Breast epithelium (tissue), 4 donors: Measurements from ENCODE around the gene VEGFA. TPM values are rescaled to one million over a fixed set of nuclear protein-coding genes. Genes with fewer than 3 reads are reported as not detected.

ENCODE experiments used
- DNase-seq, 2 donors: peaks; one replicate each; pipeline ENCODE4 v3.0.0-alpha.2; 2019; ENCODE audit warnings: low spot score in 2 of 2
- H3K27ac ChIP-seq, 2 donors: fragments of 200-600 bp; sonication (generic) in 1 of 2; one replicate each; pipeline ENCODE4 v1.5.1; 2016 to 2019; ENCODE audit warnings: mild to moderate bottlenecking in 1 of 2
- H3K27me3 ChIP-seq, 2 donors: fragments of 200-600 bp; sonication (generic) in 1 of 2; one replicate each; pipeline versions ENCODE4 v1.5.1 to v1.6.0; 2017 to 2019; ENCODE audit warnings: control low read depth in 1 of 2, mild to moderate bottlenecking in 1 of 2
- H3K36me3 ChIP-seq: fragments of 200-600 bp; one replicate; pipeline ENCODE4 v1.5.1; 2019
- H3K4me1 ChIP-seq, 2 donors: fragments of 200-600 bp; sonication (generic); one replicate each; pipeline ENCODE4 v1.5.1; 2016 to 2019; ENCODE audit warnings: control low read depth in 1 of 2
- H3K4me3 ChIP-seq, 3 donors: fragments of 200-600 bp; sonication (generic); 1 replicate in 2 of 3; 2 replicates in 1 of 3; pipeline ENCODE4 v1.5.1; 2016 to 2019; ENCODE audit warnings: mild to moderate bottlenecking in 3 of 3, moderate library complexity in 2 of 3
- H3K9me3 ChIP-seq, 2 donors: fragments of 200-600 bp; sonication (generic) in 1 of 2; one replicate each; pipeline ENCODE4 v1.5.1; 2016 to 2019; ENCODE audit warnings: control low read depth in 1 of 2
- POLR2A ChIP-seq: fragments of 450-650 bp; IDR thresholded peaks from one replicate; pipeline ENCODE4 v1.6.1; 2016; ENCODE audit warnings: antibody characterized with exemption, mild to moderate bottlenecking, moderate library complexity
- POLR2AphosphoS5 ChIP-seq, 3 donors: sonication (generic); formaldehyde crosslinking; IDR thresholded peaks; one replicate each; pipeline ENCODE4 v1.6.1; 2017; ENCODE audit warnings: antibody characterized with exemption in 3 of 3
- intact Hi-C: fragments of 100-400 bp; cut with DNase I; formaldehyde crosslinking; loops from one replicate; pipeline ENCODE4 v1.15.1; 2023; ENCODE audit warnings: low total_unique reads
- total RNA-seq, 3 donors: library from RNA; depleted of rRNA; stranded (reverse); fragments of >200 nt; gene quantifications; one replicate each; pipeline ENCODE4 v1.1.0, GENCODE V29; 2016
- TF ChIP-seq, protein P1 (sequence below), 3 donors: fragments of 450-650 bp; IDR thresholded peaks; one replicate each; pipeline ENCODE4 v1.5.1; 2016 to 2017; ENCODE audit warnings: antibody characterized with exemption in 3 of 3, mild to moderate bottlenecking in 3 of 3, moderate library complexity in 3 of 3

The VEGFA gene
- total RNA-seq, 3 donors from 2014 or later: 123 to 230 (median 132) TPM

DNA sequence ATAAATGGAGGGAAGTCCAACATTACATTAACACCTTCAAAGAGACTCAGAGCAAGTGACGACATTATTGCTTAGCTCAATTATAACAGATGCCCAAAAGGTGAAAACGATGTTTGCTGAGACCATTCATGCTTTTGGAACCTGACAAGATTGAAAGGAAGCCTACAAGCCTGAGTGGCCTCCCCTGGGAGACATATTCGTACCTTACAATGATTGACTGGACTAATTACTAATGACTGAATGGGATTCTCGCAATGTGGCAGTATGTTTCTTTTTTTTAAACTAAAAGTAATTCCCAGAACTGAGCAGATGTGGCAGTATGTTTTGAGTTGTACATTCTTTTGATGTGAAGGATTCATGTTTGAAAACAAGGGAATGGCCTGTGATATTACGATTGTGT is 49.9 kb downstream of the VEGFA start:
- Histone ChIP-seq H3K36me3 (no peaks in the 10 kb centered on the region), H3K27me3 (no peaks in the 10 kb centered on the region), H3K27ac (no peak overlapping the region), H3K4me3 (no peak overlapping the region), H3K4me1 (no peaks in the 10 kb centered on the region), H3K9me3 (no peaks in the 10 kb centered on the region)
- intact Hi-C loops: no loop called here
- no peak for DNase-seq
- TF ChIP-seq, protein P1, sequence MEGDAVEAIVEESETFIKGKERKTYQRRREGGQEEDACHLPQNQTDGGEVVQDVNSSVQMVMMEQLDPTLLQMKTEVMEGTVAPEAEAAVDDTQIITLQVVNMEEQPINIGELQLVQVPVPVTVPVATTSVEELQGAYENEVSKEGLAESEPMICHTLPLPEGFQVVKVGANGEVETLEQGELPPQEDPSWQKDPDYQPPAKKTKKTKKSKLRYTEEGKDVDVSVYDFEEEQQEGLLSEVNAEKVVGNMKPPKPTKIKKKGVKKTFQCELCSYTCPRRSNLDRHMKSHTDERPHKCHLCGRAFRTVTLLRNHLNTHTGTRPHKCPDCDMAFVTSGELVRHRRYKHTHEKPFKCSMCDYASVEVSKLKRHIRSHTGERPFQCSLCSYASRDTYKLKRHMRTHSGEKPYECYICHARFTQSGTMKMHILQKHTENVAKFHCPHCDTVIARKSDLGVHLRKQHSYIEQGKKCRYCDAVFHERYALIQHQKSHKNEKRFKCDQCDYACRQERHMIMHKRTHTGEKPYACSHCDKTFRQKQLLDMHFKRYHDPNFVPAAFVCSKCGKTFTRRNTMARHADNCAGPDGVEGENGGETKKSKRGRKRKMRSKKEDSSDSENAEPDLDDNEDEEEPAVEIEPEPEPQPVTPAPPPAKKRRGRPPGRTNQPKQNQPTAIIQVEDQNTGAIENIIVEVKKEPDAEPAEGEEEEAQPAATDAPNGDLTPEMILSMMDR (IDR thresholded peaks at IDR 0.05): no peak
- TF ChIP-seq POLR2AphosphoS5 (IDR thresholded peaks at IDR 0.05): no peak
- no peak for TF ChIP-seq POLR2A

DNA sequence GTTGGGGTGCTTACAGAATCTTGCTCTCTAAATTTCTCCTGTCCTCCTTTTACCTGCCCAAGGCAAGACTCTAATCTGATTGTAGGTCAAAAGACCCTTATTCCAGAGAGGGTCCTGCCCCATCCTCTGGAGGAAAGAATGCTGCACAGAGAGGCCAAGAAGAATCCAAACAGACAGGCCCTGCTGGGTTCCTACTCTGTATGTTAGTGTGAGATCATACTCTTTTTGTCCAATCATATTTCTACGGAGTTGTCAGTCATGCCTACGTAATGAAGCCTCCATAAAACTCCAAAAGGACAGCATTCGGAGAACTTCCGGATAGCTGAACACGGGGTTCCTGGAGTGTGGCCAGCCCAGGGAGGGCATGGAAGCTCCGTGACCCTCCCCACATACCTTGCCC is 50.5 kb downstream of the VEGFA start:
- Histone ChIP-seq H3K4me1 (no peaks in the 10 kb centered on the region), H3K9me3 (no peaks in the 10 kb centered on the region), H3K27me3 (no peaks in the 10 kb centered on the region), H3K36me3 (no peaks in the 10 kb centered on the region), H3K4me3 (no peak overlapping the region), H3K27ac (no peak overlapping the region)
- TF ChIP-seq, protein P1 (IDR thresholded peaks at IDR 0.05): no peak
- TF ChIP-seq POLR2A: no peak
- no peak for TF ChIP-seq POLR2AphosphoS5 (IDR thresholded peaks at IDR 0.05)
- intact Hi-C loops: no loop called here
- no peak for DNase-seq

DNA sequence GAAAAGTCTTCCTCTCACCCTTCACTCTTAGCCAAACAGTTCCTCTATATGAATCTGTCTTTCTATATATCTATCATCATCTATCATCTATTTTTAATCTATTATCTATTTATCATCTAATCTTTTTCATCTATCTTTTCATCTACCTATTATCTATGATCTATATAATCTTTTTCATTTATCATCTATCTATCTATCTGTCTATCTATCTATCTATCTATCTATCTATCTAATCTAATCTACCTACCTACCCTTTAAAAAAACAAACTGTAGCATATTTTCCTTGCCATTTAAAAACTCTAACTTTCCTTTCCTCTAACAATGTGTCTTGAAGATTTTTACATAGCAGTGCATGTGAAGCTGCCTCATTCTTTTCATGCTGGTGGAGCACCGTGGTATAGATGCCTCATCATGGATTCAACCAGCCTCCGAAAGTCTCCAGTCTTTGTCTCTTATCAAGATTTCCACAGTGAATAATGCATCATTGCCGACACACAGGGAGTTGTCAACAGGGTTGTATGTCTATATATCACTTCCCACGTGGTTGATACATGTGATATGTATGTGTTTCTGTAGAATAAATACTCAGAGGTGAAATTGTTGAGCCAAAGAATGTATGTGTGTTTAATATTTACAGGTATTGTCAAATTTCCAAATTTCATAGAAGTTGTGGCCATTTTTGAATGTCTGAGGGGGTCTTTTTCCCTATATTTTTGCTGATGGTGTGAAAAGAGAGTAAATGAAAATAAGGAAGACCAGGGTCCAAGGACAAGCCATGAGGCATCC is 51.3 kb downstream of the VEGFA start:
- Histone ChIP-seq H3K9me3 (no peaks in the 10 kb centered on the region), H3K36me3 (no peaks in the 10 kb centered on the region), H3K4me3 (no peak overlapping the region), H3K4me1 (no peaks in the 10 kb centered on the region), H3K27ac (no peak overlapping the region), H3K27me3 (no peaks in the 10 kb centered on the region)
- DNase-seq: no peak
- no peak for TF ChIP-seq POLR2A
- TF ChIP-seq, protein P1 (IDR thresholded peaks at IDR 0.05): no peak
- TF ChIP-seq POLR2AphosphoS5 (IDR thresholded peaks at IDR 0.05): no peak
- intact Hi-C loops: no loop called here

DNA sequence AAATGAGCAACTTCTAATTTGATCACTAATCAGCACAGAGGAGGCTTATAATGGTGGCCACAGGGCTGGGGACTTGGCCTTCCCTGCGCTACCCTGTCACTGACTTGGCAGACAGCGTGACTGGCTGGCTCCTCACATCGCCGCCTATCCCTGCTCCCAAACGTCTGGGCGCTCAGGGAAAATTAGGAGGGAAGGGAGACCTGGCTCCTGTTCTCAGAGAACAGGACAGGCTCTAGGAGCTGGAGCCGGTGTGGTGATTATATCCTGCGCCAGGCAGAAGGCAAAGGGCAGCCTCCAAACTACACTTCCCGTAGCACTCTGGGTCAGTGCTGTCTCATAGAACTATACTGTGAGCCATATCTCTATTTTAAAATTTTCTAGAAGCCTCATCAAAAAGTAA is 53.4 kb downstream of the VEGFA start:
- no peak for DNase-seq
- Histone ChIP-seq H3K36me3 (no peaks in the 10 kb centered on the region), H3K27me3 (no peaks in the 10 kb centered on the region), H3K27ac (no peak overlapping the region), H3K4me1 (no peaks in the 10 kb centered on the region), H3K4me3 (no peak overlapping the region), H3K9me3 (no peaks in the 10 kb centered on the region)
- TF ChIP-seq POLR2A (no peak), POLR2AphosphoS5 (IDR thresholded peaks at IDR 0.05) (no peak)
- TF ChIP-seq, protein P1 (IDR thresholded peaks at IDR 0.05): no peak
- intact Hi-C loops: no loop called here

DNA sequence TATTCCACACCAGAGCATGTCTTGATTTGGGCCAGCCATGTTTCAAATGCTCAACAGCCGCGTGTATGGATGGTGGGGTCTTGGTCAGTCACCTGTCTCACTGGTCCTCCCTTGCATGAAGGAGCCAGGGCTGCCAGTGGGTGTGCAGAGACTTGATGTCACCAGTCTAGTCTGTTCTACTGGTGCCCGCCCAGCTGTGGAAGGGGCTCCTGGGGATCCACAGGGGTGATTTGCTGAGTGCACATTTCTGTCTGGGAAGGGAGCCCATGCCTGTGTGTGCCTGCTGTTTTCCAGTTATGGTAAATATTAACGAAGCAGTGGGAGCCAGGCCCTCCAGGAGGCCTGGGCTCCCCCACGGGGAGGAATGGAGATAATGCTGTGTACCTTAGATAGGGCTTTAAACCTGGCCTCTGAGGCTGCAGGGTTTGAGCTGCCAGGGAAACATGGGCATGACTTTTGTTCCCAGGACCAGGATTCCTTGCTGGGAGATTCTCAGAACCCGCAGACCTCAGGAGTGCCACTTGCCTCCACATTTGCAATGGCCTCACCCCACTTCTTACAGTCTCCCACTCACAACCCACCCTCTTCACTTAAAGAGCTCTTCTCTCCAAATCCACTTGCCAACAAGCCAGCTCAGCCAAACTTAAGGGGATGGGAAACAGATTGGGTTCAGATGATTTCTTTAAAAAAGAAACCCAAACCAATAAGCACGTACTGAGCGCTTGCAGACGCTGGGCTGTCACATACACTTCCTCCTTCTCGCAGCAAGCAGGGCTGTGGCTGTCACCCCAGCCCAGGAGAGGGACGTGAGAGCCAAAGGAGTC is 54.1 kb downstream of the VEGFA start:
- Histone ChIP-seq H3K36me3 (no peaks in the 10 kb centered on the region), H3K27ac (no peak overlapping the region), H3K27me3 (no peaks in the 10 kb centered on the region), H3K9me3 (no peaks in the 10 kb centered on the region), H3K4me3 (no peak overlapping the region), H3K4me1 (no peaks in the 10 kb centered on the region)
- no peak for DNase-seq
- TF ChIP-seq POLR2AphosphoS5 (IDR thresholded peaks at IDR 0.05) (no peak), POLR2A (no peak)
- TF ChIP-seq, protein P1 (IDR thresholded peaks at IDR 0.05): no peak
- intact Hi-C loops: no loop called here
